HepG2 (cell line): Measurements from ENCODE around the gene ARL15. TPM values are rescaled to one million over a fixed set of nuclear protein-coding genes. Genes with fewer than 3 reads are reported as not detected.

ENCODE experiments used
- AHDC1 ChIP-seq: sonication (generic); formaldehyde crosslinking; IDR thresholded peaks from 2 replicates; pipeline ENCODE4 v1.5.1; 2020; ENCODE audit warnings: mild to moderate bottlenecking, missing genetic modification reagents, borderline replicate concordance
- BCL6 ChIP-seq: IDR thresholded peaks from 2 replicates; pipeline ENCODE4 v1.6.1; 2016; ENCODE audit warnings: missing genetic modification reagents, missing compliant biosample characterization
- ELF3 ChIP-seq: IDR thresholded peaks from 2 replicates; pipeline ENCODE4 v1.6.1; 2016; ENCODE audit warnings: missing genetic modification reagents, missing compliant biosample characterization
- GATAD2A ChIP-seq: IDR thresholded peaks from 2 replicates; pipeline ENCODE4 v1.6.1; 2016
- HMG20B ChIP-seq: conservative IDR thresholded peaks from 2 replicates; pipeline ENCODE4 v1.6.1; 2016; ENCODE audit warnings: missing genetic modification reagents, missing compliant biosample characterization
- NCOR1 ChIP-seq: fragments of 200-600 bp; sonication (generic); IDR thresholded peaks from 2 replicates; pipeline ENCODE4 v1.7.0; 2017; ENCODE audit warnings: antibody characterized with exemption, low read length, borderline replicate concordance
- NR3C1 ChIP-seq: sonication (generic); formaldehyde crosslinking; IDR thresholded peaks from 2 replicates; pipeline ENCODE4 v1.4.0; 2020; ENCODE audit warnings: missing genetic modification reagents
- RBM39 ChIP-seq: fragments of 200-400 bp; formaldehyde crosslinking; IDR thresholded peaks from one replicate; pipeline ENCODE4 v1.6.1; 2018; ENCODE audit warnings: antibody characterized with exemption, mild to moderate bottlenecking, low read depth, low read length; ENCODE audit not compliant: poor library complexity, severe bottlenecking
- TARDBP ChIP-seq: sonication (generic); formaldehyde crosslinking; IDR thresholded peaks from 2 replicates; pipeline ENCODE4 v1.8.0; 2022; ENCODE audit warnings: mild to moderate bottlenecking, missing genetic modification reagents
- ZNF292 ChIP-seq: sonication (generic); formaldehyde crosslinking; IDR thresholded peaks from 2 replicates; pipeline ENCODE4 v1.8.1; 2022; ENCODE audit warnings: mild to moderate bottlenecking, low read depth, missing genetic modification reagents, borderline replicate concordance
- ZNF580 ChIP-seq: IDR thresholded peaks from 2 replicates; pipeline ENCODE4 v1.6.1; 2016; ENCODE audit warnings: low read depth, borderline replicate concordance
- ZNF775 ChIP-seq: sonication (generic); formaldehyde crosslinking; IDR thresholded peaks from 2 replicates; pipeline ENCODE4 v1.4.0; 2020; ENCODE audit warnings: missing genetic modification reagents, mild to moderate bottlenecking, moderate library complexity, borderline replicate concordance
- ZNF816 ChIP-seq: sonication (generic); formaldehyde crosslinking; IDR thresholded peaks from 2 replicates; pipeline ENCODE4 v1.8.0; 2022; ENCODE audit warnings: missing genetic modification reagents, mild to moderate bottlenecking, borderline replicate concordance
- ZSCAN12 ChIP-seq: sonication (generic); formaldehyde crosslinking; IDR thresholded peaks from 2 replicates; pipeline ENCODE4 v1.9.0; 2021; ENCODE audit warnings: mild to moderate bottlenecking, missing genetic modification reagents
- polyA plus RNA-seq, 8 experiments: library from polyadenylated mRNA; depleted of rRNA in 3 of 8; stranded (reverse) in 7 of 8; unstranded in 1 of 8; fragments of >200 nt; fragmentation: Illumina TruSeq in 4 of 8; extraction: Trizol in 4 of 8; gene quantifications; 2 replicates each; pipeline versions ENCODE4 v1.2.1 to v1.2.3, GENCODE V29; 2011 to 2016; ENCODE audit warnings: low read depth in 4 of 8, missing spikeins in 1 of 8, mixed read lengths in 1 of 8; ENCODE audit not compliant: insufficient read depth in 1 of 8
- total RNA-seq, 5 experiments: library from RNA; depleted of rRNA; stranded (reverse); fragments of >200 nt; fragmentation: Illumina TruSeq; extraction: Trizol; gene quantifications; 2 replicates each; pipeline ENCODE4 v1.2.3, GENCODE V29; 2016; ENCODE audit warnings: low read depth in 1 of 5
- TF ChIP-seq, protein P1 (sequence below): sonication (generic); formaldehyde crosslinking; IDR thresholded peaks from 2 replicates; pipeline ENCODE4 v1.8.1; 2023; ENCODE audit warnings: mild to moderate bottlenecking, missing genetic modification reagents
- TF ChIP-seq, protein P2 (sequence below): sonication (generic); formaldehyde crosslinking; IDR thresholded peaks from 2 replicates; pipeline ENCODE4 v1.4.0; 2020; ENCODE audit warnings: mild to moderate bottlenecking, missing genetic modification reagents
- TF ChIP-seq, protein P3 (sequence below): IDR thresholded peaks from 2 replicates; pipeline ENCODE4 v1.6.1; 2012; ENCODE audit warnings: low read depth, low read length, improper control_type of control experiment

The ARL15 gene
- total and polyA plus RNA-seq, 2 of the 13 experiments (the other 11 are each of a cell fraction or from before 2014, with no cell fraction given): 2.5 to 7.7 TPM

DNA sequence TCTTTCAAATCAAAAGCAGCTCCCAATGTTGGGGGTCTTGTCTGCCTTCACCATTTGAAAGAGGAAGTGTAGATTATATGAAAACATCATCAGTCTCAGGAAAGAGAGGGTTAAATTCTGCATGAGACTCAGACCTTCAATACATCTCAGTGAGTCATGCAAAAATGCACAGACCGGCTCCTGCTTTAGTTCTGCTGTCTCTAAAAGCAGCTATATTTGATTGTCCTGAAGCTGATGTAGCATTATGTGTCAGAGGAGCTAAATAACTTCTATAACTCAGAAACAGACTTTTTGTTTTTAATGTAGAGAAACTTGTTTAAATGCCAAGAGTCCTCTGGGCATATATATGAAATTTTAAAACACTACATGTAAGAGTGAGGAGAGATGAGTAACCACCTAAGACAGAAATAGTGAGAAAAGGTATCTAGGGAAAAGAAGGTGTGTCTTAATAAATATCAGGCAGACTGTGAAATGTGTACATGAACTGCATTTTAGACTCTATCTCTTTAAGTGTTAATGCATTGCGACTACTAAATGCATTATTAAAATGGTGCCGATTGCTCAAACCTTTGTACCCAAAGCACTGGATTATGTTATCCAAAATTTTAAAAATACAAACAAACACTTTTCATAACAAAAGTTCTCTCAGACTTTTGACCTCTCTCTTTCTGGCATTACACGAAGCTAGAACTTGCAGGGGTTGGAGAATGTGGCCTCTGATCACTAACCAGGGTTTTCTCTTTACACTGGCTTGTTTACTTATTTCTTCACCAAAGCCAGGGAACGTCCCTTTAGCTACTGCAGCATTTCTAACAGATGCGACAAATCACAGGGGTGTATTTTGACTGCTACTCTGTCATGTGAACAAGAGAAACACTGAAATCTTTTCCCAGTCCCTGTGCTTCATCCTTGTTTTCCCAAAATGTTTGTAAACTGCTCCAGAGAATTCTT lies 302.3 kb downstream of the ARL15 start (continued):
- TF ChIP-seq ZNF816 (CRISPR knock-in tag) (peak; percentile 36; the same call in 1 of the 2 replicates), ELF3 (CRISPR knock-in tag) (peak; percentile 44; the same call in 1 of the 2 replicates), NR3C1 (CRISPR knock-in tag) (no peak), AHDC1 (peak; percentile 94), ZNF292 (CRISPR knock-in tag) (peak; percentile 86; the same call in 1 of the 2 replicates), ZSCAN12 (CRISPR knock-in tag) (no peak), HMG20B (CRISPR knock-in tag) (no peak), BCL6 (peak; percentile 75), NCOR1 (peak; percentile 68; the same call in 1 of the 2 replicates), ZNF775 (0 out of 2 replicates have a peak, but pooled peaks have one; percentile 50), RBM39 (no peak), TARDBP (CRISPR knock-in tag) (no peak; the same call in 1 of the 2 replicates), ZNF580 (no peak), GATAD2A (CRISPR knock-in tag) (peak; percentile 80)
- TF ChIP-seq, protein P1, sequence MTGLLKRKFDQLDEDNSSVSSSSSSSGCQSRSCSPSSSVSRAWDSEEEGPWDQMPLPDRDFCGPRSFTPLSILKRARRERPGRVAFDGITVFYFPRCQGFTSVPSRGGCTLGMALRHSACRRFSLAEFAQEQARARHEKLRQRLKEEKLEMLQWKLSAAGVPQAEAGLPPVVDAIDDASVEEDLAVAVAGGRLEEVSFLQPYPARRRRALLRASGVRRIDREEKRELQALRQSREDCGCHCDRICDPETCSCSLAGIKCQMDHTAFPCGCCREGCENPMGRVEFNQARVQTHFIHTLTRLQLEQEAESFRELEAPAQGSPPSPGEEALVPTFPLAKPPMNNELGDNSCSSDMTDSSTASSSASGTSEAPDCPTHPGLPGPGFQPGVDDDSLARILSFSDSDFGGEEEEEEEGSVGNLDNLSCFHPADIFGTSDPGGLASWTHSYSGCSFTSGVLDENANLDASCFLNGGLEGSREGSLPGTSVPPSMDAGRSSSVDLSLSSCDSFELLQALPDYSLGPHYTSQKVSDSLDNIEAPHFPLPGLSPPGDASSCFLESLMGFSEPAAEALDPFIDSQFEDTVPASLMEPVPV: no peak
- TF ChIP-seq, protein P2, sequence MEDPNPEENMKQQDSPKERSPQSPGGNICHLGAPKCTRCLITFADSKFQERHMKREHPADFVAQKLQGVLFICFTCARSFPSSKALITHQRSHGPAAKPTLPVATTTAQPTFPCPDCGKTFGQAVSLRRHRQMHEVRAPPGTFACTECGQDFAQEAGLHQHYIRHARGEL (CRISPR knock-in tag): no peak
- TF ChIP-seq, protein P3, sequence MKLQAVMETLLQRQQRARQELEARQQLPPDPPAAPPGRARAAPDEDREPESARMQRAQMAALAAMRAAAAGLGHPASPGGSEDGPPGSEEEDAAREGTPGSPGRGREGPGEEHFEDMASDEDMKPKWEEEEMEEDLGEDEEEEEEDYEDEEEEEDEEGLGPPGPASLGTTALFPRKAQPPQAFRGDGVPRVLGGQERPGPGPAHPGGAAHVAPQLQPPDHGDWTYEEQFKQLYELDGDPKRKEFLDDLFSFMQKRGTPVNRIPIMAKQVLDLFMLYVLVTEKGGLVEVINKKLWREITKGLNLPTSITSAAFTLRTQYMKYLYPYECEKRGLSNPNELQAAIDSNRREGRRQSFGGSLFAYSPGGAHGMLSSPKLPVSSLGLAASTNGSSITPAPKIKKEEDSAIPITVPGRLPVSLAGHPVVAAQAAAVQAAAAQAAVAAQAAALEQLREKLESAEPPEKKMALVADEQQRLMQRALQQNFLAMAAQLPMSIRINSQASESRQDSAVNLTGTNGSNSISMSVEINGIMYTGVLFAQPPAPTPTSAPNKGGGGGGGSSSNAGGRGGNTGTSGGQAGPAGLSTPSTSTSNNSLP: no peak
